Measurements from ENCODE around the gene ZBTB33. TPM values are rescaled to one million over a fixed set of nuclear protein-coding genes. Genes with fewer than 3 reads are reported as not detected.

The ZBTB33 gene
- total and polyA plus RNA-seq, 2 of the 13 experiments (the other 11 are each of a cell fraction or from before 2014, with no cell fraction given), result 6.5 to 20.2 TPM

DNA sequence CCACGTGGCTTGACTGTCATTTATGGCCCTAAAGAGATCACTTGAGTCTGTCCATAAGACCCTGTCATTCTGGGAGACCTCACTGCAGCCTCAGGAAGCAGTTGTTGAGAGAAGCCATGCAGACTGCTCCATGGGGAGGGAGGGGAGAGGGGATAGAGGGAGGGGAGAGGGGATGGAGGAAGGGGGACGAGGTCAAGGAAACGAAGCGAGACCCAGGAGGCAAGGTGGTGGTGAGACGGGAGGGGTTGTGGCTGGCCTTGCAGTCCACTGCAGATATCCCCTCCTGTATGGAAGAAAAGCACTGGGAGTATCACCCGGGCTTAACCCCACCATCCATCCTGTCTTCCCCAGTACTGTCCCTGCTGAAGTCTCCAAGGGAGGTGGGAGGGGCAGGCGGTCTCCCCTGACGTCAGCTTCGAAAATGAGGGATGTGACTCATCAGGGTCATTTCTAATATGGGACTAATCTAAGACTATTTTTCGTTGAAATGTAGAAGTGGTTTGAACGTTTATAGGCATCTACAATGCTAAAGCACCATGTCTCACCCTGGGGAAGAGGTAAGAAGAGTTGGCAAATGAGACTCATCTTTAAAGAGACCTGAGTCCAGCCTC, 55.0 kb downstream of the ZBTB33 start:
- Histone ChIP-seq H4K20me1 (ENCODE audit: insufficient read depth, low read length) (no peaks in the 10 kb centered on the region), H3K4me3 (replicated peaks in 1 of 3; ENCODE audit: insufficient read depth in 1 of 3, low read depth in 2 of 3, low read length in 3 of 3) (no peak overlapping the region), H3K9ac (ENCODE audit: insufficient read depth, low read depth, low read length) (no peak overlapping the region), H3K27ac (ENCODE audit: extremely low read length, insufficient read depth, low read length) (no peak overlapping the region), H3K4me2 (ENCODE audit: low read depth, low read length) (no peak overlapping the region), H3K9me3 (ENCODE audit: low read length) (no peaks in the 10 kb centered on the region), H3K4me1 (ENCODE audit: insufficient read depth, low read length) (peaks cover 20% of the 10 kb centered on the region), H3K36me3 (replicated peaks in 1 of 2; ENCODE audit: control insufficient read depth in 1 of 2, insufficient read depth in 2 of 2, low read length in 2 of 2) (no peaks in the 10 kb centered on the region), H3K27me3 (ENCODE audit: control insufficient read depth in 1 of 2, insufficient read depth in 2 of 2, low read length in 2 of 2) (peaks cover 0 to 6% of the 10 kb centered on the region in 2 experiments; a peak in 1 of 5 replicates), H3K79me2 (ENCODE audit: insufficient read depth, low read length) (no peaks in the 10 kb centered on the region), H2AFZ (ENCODE audit: low read length) (no peak overlapping the region)
- DNase-seq (ENCODE audit: low spot score), result no peak
- CTCF ChIA-PET (ENCODE audit: low intra/inter-chr PET ratio, low total read pairs), result no interaction called here
- BruUV-seq (replicated peaks), result no TSS peak
- TF ChIP-seq, protein P1, sequence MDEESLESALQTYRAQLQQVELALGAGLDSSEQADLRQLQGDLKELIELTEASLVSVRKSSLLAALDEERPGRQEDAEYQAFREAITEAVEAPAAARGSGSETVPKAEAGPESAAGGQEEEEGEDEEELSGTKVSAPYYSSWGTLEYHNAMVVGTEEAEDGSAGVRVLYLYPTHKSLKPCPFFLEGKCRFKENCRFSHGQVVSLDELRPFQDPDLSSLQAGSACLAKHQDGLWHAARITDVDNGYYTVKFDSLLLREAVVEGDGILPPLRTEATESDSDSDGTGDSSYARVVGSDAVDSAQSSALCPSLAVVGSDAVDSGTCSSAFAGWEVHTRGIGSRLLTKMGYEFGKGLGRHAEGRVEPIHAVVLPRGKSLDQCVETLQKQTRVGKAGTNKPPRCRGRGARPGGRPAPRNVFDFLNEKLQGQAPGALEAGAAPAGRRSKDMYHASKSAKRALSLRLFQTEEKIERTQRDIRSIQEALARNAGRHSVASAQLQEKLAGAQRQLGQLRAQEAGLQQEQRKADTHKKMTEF (CRISPR knock-in tag; IDR thresholded peaks at IDR 0.05), result no peak
- TF ChIP-seq CREB1 (IDR thresholded peaks at IDR 0.05), result peak; percentile 46; the same call in 1 of the 2 replicates
- no peak for TF ChIP-seq CREB1 (CRISPR knock-in tag; IDR thresholded peaks at IDR 0.05)
- FAIRE-seq, result no peak
- 48% methylated on average over 10 of the region's 11 CpGs for WGBS (ENCODE audit: low lambda C conversion rate)
- ATAC-seq, result no peak
- intact Hi-C loops (cut with micrococcal nuclease; ENCODE audit: unreplicated experiment) (no loop called here), in situ Hi-C loops (cut with HindIII; ENCODE audit: extremely low pct_ligation_motif_present, low pct_unique_long_range_greater_than_20kb) (no loop called here)
- POLR2A ChIA-PET, result no interaction called here

DNA sequence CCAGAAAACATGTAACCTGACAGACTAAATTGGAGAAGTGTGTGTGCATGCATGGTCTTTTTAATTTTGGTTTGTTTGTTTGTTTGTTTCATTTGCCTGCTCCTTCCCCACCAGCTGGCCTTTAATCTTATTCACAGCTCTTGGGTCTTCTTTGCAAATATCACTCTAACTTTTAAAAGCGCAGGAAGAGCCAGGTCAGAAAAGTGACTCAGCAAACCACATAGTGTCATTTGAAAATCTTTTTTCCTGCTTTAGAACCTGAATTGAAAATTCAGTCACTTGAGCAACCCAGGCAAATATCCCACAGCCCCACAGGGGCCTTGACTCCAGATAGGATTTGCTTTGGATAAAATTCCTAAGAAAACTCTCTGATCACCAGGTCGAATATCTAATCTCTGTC, 56.0 kb downstream of the ZBTB33 start:
- CTCF ChIA-PET (ENCODE audit: low intra/inter-chr PET ratio, low total read pairs), result no interaction called here
- H3K4me3 ChIP-seq (replicated peaks in 1 of 3; ENCODE audit: insufficient read depth in 1 of 3, low read depth in 2 of 3, low read length in 3 of 3), result no peak overlapping the region
- POLR2A ChIA-PET, result no interaction called here
- H3K36me3 ChIP-seq (replicated peaks in 1 of 2; ENCODE audit: control insufficient read depth in 1 of 2, insufficient read depth in 2 of 2, low read length in 2 of 2), result no peaks in the 10 kb centered on the region
- 5% methylated on average over 2 of the region's 2 CpGs for WGBS (ENCODE audit: low lambda C conversion rate)
- no peak overlapping the region for H3K27ac ChIP-seq (ENCODE audit: extremely low read length, insufficient read depth, low read length)
- H3K4me2 ChIP-seq (ENCODE audit: low read depth, low read length), result no peak overlapping the region
- FAIRE-seq, result no peak
- intact Hi-C loops (cut with micrococcal nuclease; ENCODE audit: unreplicated experiment), result no loop called here
- H3K9me3 ChIP-seq (ENCODE audit: low read length), result no peaks in the 10 kb centered on the region
- no TSS peak for BruUV-seq (replicated peaks)
- in situ Hi-C loops (cut with HindIII; ENCODE audit: extremely low pct_ligation_motif_present, low pct_unique_long_range_greater_than_20kb), result no loop called here
- H2AFZ ChIP-seq (ENCODE audit: low read length), result no peak overlapping the region
- no peaks in the 10 kb centered on the region for H4K20me1 ChIP-seq (ENCODE audit: insufficient read depth, low read length)
- TF ChIP-seq GTF2F1 (IDR thresholded peaks at IDR 0.05; ENCODE audit: low read length) (no peak), ZNF614 (CRISPR knock-in tag; IDR thresholded peaks at IDR 0.05; ENCODE audit: borderline replicate concordance) (no peak), NFE2L2 (IDR thresholded peaks at IDR 0.05; ENCODE audit: low read length) (0 out of 2 replicates have a peak, but pooled peaks have one; percentile 9), ZNF264 (CRISPR knock-in tag; IDR thresholded peaks at IDR 0.05) (no peak), ZBTB20 (CRISPR knock-in tag; IDR thresholded peaks at IDR 0.05; ENCODE audit: borderline replicate concordance, low read depth) (no peak), SOX5 (CRISPR knock-in tag; IDR thresholded peaks at IDR 0.05; ENCODE audit: borderline replicate concordance) (no peak)
- TF ChIP-seq, protein P2, sequence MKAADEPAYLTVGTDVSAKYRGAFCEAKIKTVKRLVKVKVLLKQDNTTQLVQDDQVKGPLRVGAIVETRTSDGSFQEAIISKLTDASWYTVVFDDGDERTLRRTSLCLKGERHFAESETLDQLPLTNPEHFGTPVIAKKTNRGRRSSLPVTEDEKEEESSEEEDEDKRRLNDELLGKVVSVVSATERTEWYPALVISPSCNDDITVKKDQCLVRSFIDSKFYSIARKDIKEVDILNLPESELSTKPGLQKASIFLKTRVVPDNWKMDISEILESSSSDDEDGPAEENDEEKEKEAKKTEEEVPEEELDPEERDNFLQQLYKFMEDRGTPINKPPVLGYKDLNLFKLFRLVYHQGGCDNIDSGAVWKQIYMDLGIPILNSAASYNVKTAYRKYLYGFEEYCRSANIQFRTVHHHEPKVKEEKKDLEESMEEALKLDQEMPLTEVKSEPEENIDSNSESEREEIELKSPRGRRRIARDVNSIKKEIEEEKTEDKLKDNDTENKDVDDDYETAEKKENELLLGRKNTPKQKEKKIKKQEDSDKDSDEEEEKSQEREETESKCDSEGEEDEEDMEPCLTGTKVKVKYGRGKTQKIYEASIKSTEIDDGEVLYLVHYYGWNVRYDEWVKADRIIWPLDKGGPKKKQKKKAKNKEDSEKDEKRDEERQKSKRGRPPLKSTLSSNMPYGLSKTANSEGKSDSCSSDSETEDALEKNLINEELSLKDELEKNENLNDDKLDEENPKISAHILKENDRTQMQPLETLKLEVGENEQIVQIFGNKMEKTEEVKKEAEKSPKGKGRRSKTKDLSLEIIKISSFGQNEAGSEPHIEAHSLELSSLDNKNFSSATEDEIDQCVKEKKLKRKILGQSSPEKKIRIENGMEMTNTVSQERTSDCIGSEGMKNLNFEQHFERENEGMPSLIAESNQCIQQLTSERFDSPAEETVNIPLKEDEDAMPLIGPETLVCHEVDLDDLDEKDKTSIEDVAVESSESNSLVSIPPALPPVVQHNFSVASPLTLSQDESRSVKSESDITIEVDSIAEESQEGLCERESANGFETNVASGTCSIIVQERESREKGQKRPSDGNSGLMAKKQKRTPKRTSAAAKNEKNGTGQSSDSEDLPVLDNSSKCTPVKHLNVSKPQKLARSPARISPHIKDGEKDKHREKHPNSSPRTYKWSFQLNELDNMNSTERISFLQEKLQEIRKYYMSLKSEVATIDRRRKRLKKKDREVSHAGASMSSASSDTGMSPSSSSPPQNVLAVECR (CRISPR knock-in tag; IDR thresholded peaks at IDR 0.05; ENCODE audit: borderline replicate concordance), result no peak
- TF ChIP-seq, protein P3, sequence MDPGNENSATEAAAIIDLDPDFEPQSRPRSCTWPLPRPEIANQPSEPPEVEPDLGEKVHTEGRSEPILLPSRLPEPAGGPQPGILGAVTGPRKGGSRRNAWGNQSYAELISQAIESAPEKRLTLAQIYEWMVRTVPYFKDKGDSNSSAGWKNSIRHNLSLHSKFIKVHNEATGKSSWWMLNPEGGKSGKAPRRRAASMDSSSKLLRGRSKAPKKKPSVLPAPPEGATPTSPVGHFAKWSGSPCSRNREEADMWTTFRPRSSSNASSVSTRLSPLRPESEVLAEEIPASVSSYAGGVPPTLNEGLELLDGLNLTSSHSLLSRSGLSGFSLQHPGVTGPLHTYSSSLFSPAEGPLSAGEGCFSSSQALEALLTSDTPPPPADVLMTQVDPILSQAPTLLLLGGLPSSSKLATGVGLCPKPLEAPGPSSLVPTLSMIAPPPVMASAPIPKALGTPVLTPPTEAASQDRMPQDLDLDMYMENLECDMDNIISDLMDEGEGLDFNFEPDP (CRISPR knock-in tag; conservative IDR thresholded peaks at IDR 0.05), result no peak
- H3K9ac ChIP-seq (ENCODE audit: insufficient read depth, low read depth, low read length), result no peak overlapping the region
- peaks cover 20% of the 10 kb centered on the region for H3K4me1 ChIP-seq (ENCODE audit: insufficient read depth, low read length)
- peaks cover 1 to 9% of the 10 kb centered on the region in 2 experiments; a peak in 1 of 5 replicates for H3K27me3 ChIP-seq (ENCODE audit: control insufficient read depth in 1 of 2, insufficient read depth in 2 of 2, low read length in 2 of 2)
- no peaks in the 10 kb centered on the region for H3K79me2 ChIP-seq (ENCODE audit: insufficient read depth, low read length)
- DNase-seq (ENCODE audit: low spot score), result no peak
- no peak for ATAC-seq

All from HepG2 (cell line).